Measurements from ENCODE around the gene PTEN. TPM values are rescaled to one million over a fixed set of nuclear protein-coding genes. Genes with fewer than 3 reads are reported as not detected.

The PTEN gene
- total RNA-seq, 2 experiments from 2014 or later: 79.8 to 86.0 TPM

- Mint-ChIP-seq H3K4me3 (no peak overlapping the region), H3K9me3 (no peaks in the 10 kb centered on the region), H3K4me1 (ENCODE audit: low read depth) (peaks cover 30% of the 10 kb centered on the region), H3K27ac (peak overlapping the region; percentile 1), H3K36me3 (ENCODE audit: low read depth) (peaks cover 73% of the 10 kb centered on the region), H3K27me3 (no peaks in the 10 kb centered on the region)
- H3K4me3 ChIP-seq (ENCODE audit: low read length): no peak overlapping the region
- no peak for ATAC-seq (ENCODE audit: poor library complexity)
- no peaks in the 10 kb centered on the region for H3K9me3 ChIP-seq (ENCODE audit: control insufficient read depth in 1 of 2, insufficient read depth in 1 of 2, low read length in 2 of 2)
- H3K36me3 ChIP-seq (ENCODE audit: insufficient read depth, low read length): peaks cover 26% of the 10 kb centered on the region
- intact Hi-C loops (cut with DNase I, micrococcal nuclease): loop anchor here in 1 of 2 experiments (10.0 kb wide), 1 partner anchor 142 kb away; no protein-coding TSS in a partner anchor
- H3K4me1 ChIP-seq (ENCODE audit: insufficient read depth, low read length): no peaks in the 10 kb centered on the region
- no peaks in the 10 kb centered on the region for H3K27me3 ChIP-seq (ENCODE audit: control insufficient read depth in 1 of 2, insufficient read depth in 2 of 2, low read length in 2 of 2)
- no peak for DNase-seq
- ChIA-PET CTCF (no interaction called here), POLR2A (interaction anchor here (0.6 to 1.3 kb wide), 2 partner anchors 87 to 89 kb away, joined by 3 to 5 read pairs; partner anchors contain the start of genes KLLN and PTEN)
- TF ChIP-seq CTCF (IDR thresholded peaks at IDR 0.05): no peak
- no peak overlapping the region for H3K27ac ChIP-seq (ENCODE audit: low read depth in 1 of 2, low read length in 2 of 2)
These were observed 89.2 kb downstream of the PTEN start for GRCh38 chr10:87952612-87953011.

- Histone ChIP-seq H3K27ac (ENCODE audit: low read depth in 1 of 2, low read length in 2 of 2) (no peak overlapping the region), H3K36me3 (ENCODE audit: insufficient read depth, low read length) (peaks cover 44% of the 10 kb centered on the region), H3K4me1 (ENCODE audit: insufficient read depth, low read length) (no peaks in the 10 kb centered on the region), H3K4me3 (ENCODE audit: low read length) (no peak overlapping the region), H3K9me3 (ENCODE audit: control insufficient read depth in 1 of 2, insufficient read depth in 1 of 2, low read length in 2 of 2) (no peaks in the 10 kb centered on the region), H3K27me3 (ENCODE audit: control insufficient read depth in 1 of 2, insufficient read depth in 2 of 2, low read length in 2 of 2) (no peaks in the 10 kb centered on the region)
- ATAC-seq (ENCODE audit: poor library complexity) (no peak), DNase-seq (no peak)
- ChIA-PET CTCF (no interaction called here), POLR2A (interaction anchor here (2.1 kb wide), 1 partner anchor 94 kb away, joined by 9 read pairs; the partner anchor contains the start of genes KLLN and PTEN)
- no peak for TF ChIP-seq CTCF (IDR thresholded peaks at IDR 0.05)
- Mint-ChIP-seq H3K36me3 (ENCODE audit: low read depth) (peaks cover 78% of the 10 kb centered on the region), H3K27ac (no peak overlapping the region), H3K4me3 (no peak overlapping the region), H3K4me1 (ENCODE audit: low read depth) (peaks cover 37% of the 10 kb centered on the region), H3K9me3 (no peaks in the 10 kb centered on the region), H3K27me3 (no peaks in the 10 kb centered on the region)
- intact Hi-C loops (cut with DNase I, micrococcal nuclease): loop anchor here in 1 of 2 experiments (5.0 to 10.0 kb wide), 2 partner anchors 94 to 139 kb away; partner anchors contain the start of genes KLLN and PTEN
These were observed 92.6 kb downstream of the PTEN start for GRCh38 chr10:87956055-87956454.

- H3K4me1 Mint-ChIP-seq (ENCODE audit: low read depth): peaks cover 40% of the 10 kb centered on the region
- H3K36me3 Mint-ChIP-seq (ENCODE audit: low read depth): peaks cover 75% of the 10 kb centered on the region
- H3K27me3 Mint-ChIP-seq: no peaks in the 10 kb centered on the region
- Histone ChIP-seq H3K4me3 (ENCODE audit: low read length) (no peak overlapping the region), H3K4me1 (ENCODE audit: insufficient read depth, low read length) (no peaks in the 10 kb centered on the region), H3K27ac (ENCODE audit: low read depth in 1 of 2, low read length in 2 of 2) (no peak overlapping the region), H3K9me3 (ENCODE audit: control insufficient read depth in 1 of 2, insufficient read depth in 1 of 2, low read length in 2 of 2) (no peaks in the 10 kb centered on the region), H3K27me3 (ENCODE audit: control insufficient read depth in 1 of 2, insufficient read depth in 2 of 2, low read length in 2 of 2) (no peaks in the 10 kb centered on the region), H3K36me3 (ENCODE audit: insufficient read depth, low read length) (peaks cover 45% of the 10 kb centered on the region)
- no peaks in the 10 kb centered on the region for H3K9me3 Mint-ChIP-seq
- TF ChIP-seq CTCF (IDR thresholded peaks at IDR 0.05): no peak
- CTCF ChIA-PET: no interaction called here
- peak overlapping the region; percentile 59 for H3K27ac Mint-ChIP-seq
- intact Hi-C loops (cut with DNase I, micrococcal nuclease): loop anchor here in 1 of 2 experiments (5.0 to 10.0 kb wide), 2 partner anchors 95 to 137 kb away; partner anchors contain the start of genes KLLN and PTEN
- POLR2A ChIA-PET: interaction anchor here (2.1 kb wide), 1 partner anchor 95 kb away, joined by 9 read pairs; the partner anchor contains the start of genes KLLN and PTEN
- no peak for DNase-seq
- ATAC-seq (ENCODE audit: poor library complexity): no peak
- no peak overlapping the region for H3K4me3 Mint-ChIP-seq
These were observed 94.3 kb downstream of the PTEN start for GRCh38 chr10:87957702-87958101.

All from CD4-positive, alpha-beta T cell (primary cell).